NB4 (cell line): ENCODE results near the gene TBX10.

Source experiments
- MYC ChIP-seq: IDR thresholded peaks from 2 replicates; pipeline ENCODE4 v1.6.1; 2011; ENCODE audit warnings: low read depth, low read length
- POLR2A ChIP-seq: IDR thresholded peaks from 2 replicates; pipeline ENCODE4 v1.6.1; 2011; ENCODE audit warnings: mild to moderate bottlenecking; ENCODE audit not compliant: insufficient read length; ENCODE audit errors: extremely low read depth
- TF ChIP-seq, protein P1 (sequence below): IDR thresholded peaks from one replicate; pipeline ENCODE4 v1.5.1; 2012; ENCODE audit warnings: low read depth, low read length

DNA sequence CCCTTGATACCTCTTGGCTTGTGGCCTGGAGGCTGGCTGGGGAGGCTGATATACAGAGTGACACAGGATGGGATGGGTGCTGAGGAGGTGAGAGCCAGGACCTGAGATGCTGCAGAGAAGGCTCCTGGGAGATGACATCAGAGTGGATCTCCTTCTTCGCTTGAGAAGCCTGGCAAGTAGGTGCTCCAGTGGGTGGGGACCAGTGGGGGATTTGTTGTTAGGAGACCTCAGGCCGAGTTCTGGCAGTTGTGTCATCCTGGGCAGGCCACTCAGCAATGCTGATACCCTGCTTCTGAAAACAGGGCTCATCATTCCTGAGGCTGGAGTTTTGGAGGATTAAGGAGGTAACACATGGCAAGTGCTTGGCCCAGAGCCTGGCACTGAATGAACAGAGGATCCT, 34.7 kb downstream of the TBX10 start:
- TF ChIP-seq, protein P1, sequence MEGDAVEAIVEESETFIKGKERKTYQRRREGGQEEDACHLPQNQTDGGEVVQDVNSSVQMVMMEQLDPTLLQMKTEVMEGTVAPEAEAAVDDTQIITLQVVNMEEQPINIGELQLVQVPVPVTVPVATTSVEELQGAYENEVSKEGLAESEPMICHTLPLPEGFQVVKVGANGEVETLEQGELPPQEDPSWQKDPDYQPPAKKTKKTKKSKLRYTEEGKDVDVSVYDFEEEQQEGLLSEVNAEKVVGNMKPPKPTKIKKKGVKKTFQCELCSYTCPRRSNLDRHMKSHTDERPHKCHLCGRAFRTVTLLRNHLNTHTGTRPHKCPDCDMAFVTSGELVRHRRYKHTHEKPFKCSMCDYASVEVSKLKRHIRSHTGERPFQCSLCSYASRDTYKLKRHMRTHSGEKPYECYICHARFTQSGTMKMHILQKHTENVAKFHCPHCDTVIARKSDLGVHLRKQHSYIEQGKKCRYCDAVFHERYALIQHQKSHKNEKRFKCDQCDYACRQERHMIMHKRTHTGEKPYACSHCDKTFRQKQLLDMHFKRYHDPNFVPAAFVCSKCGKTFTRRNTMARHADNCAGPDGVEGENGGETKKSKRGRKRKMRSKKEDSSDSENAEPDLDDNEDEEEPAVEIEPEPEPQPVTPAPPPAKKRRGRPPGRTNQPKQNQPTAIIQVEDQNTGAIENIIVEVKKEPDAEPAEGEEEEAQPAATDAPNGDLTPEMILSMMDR = no peak
- TF ChIP-seq POLR2A (no peak), MYC (no peak)
